ENCODE measurements around the gene CABP1. TPM values are rescaled to one million over a fixed set of nuclear protein-coding genes. Genes with fewer than 3 reads are reported as not detected.

Gene CABP1
- total and polyA plus RNA-seq, 2 of the 13 experiments (the other 11 are each of a cell fraction or from before 2014, with no cell fraction given): not detected

GRCh38 chr12:120640861-120641833, 721 bp downstream of the CABP1 start (continued):
- TF ChIP-seq MTERF4 (CRISPR knock-in tag; IDR thresholded peaks at IDR 0.05) (no peak), ZC3H13 (CRISPR knock-in tag; IDR thresholded peaks at IDR 0.05) (no peak), FLYWCH1 (CRISPR knock-in tag; IDR thresholded peaks at IDR 0.05) (no peak), ZBTB26 (CRISPR knock-in tag; IDR thresholded peaks at IDR 0.05; ENCODE audit: borderline replicate concordance) (no peak), NFAT5 (CRISPR knock-in tag; IDR thresholded peaks at IDR 0.05) (0 out of 2 replicates have a peak, but pooled peaks have one; percentile 69), RBM22 (optimal IDR thresholded peaks at IDR 0.05; ENCODE audit: low read length) (no peak), HOXA5 (CRISPR knock-in tag; IDR thresholded peaks at IDR 0.05) (no peak), HBP1 (CRISPR knock-in tag; IDR thresholded peaks at IDR 0.05; ENCODE audit: low read depth) (no peak), PRMT3 (CRISPR knock-in tag; IDR thresholded peaks at IDR 0.05; ENCODE audit: borderline replicate concordance, low read depth) (no peak), ZNF382 (CRISPR knock-in tag; IDR thresholded peaks at IDR 0.05; ENCODE audit: borderline replicate concordance) (no peak), MED8 (CRISPR knock-in tag; IDR thresholded peaks at IDR 0.05; ENCODE audit: insufficient replicate concordance) (no peak), HNRNPL (IDR thresholded peaks at IDR 0.05; ENCODE audit: low read depth, low read length) (no peak), KDM4B (CRISPR knock-in tag; IDR thresholded peaks at IDR 0.05) (no peak), REL (CRISPR knock-in tag; conservative IDR thresholded peaks at IDR 0.05) (no peak), ZMYM3 (CRISPR knock-in tag; IDR thresholded peaks at IDR 0.05) (no peak), NFKBIZ (CRISPR knock-in tag; IDR thresholded peaks at IDR 0.05) (0 out of 2 replicates have a peak, but pooled peaks have one; percentile 49), NR2F6 (IDR thresholded peaks at IDR 0.05) (no peak), NR2F6 (CRISPR knock-in tag; IDR thresholded peaks at IDR 0.05) (no peak), ZNF883 (CRISPR knock-in tag; IDR thresholded peaks at IDR 0.05; ENCODE audit: not compliant biosample characterization) (no peak), ZNF580 (CRISPR knock-in tag; IDR thresholded peaks at IDR 0.05; ENCODE audit: borderline replicate concordance, low read depth) (0 out of 2 replicates have a peak, but pooled peaks have one; percentile 48)
